ENCODE data around the gene EDN2.

Gene EDN2

GRCh38 chr1:41478118-41478748, 6.2 kb downstream of the EDN2 start:
- H3K27ac ChIP-seq (ENCODE audit: low read length), result no peak overlapping the region
- no peaks in the 10 kb centered on the region for H3K27me3 ChIP-seq (ENCODE audit: control insufficient read depth, insufficient read depth, low read length)
- no peaks in the 10 kb centered on the region for H3K36me3 ChIP-seq (ENCODE audit: control insufficient read depth, low read depth, low read length)
- H3K9me3 ChIP-seq (ENCODE audit: control insufficient read depth, low read depth, low read length), result no peaks in the 10 kb centered on the region
- H3K4me1 ChIP-seq (ENCODE audit: control insufficient read depth, low read depth, low read length), result no peaks in the 10 kb centered on the region
- no peak overlapping the region for H3K4me3 ChIP-seq (ENCODE audit: low read length)
- no peak overlapping the region for H3K9ac ChIP-seq (ENCODE audit: low read length)

- Histone ChIP-seq H3K9me3 (ENCODE audit: control insufficient read depth, low read depth, low read length) (no peaks in the 10 kb centered on the region), H3K4me3 (ENCODE audit: low read length) (no peak overlapping the region), H3K4me1 (ENCODE audit: control insufficient read depth, low read depth, low read length) (no peaks in the 10 kb centered on the region), H3K27ac (ENCODE audit: low read length) (no peak overlapping the region), H3K9ac (ENCODE audit: low read length) (no peak overlapping the region), H3K27me3 (ENCODE audit: control insufficient read depth, insufficient read depth, low read length) (no peaks in the 10 kb centered on the region), H3K36me3 (ENCODE audit: control insufficient read depth, low read depth, low read length) (no peaks in the 10 kb centered on the region)
Observed at GRCh38 chr1:41476807-41477361, 7.6 kb downstream of the EDN2 start.

GRCh38 chr1:41475859-41476567, 8.5 kb downstream of the EDN2 start:
- Histone ChIP-seq H3K4me3 (ENCODE audit: low read length) (no peak overlapping the region), H3K9me3 (ENCODE audit: control insufficient read depth, low read depth, low read length) (no peaks in the 10 kb centered on the region), H3K4me1 (ENCODE audit: control insufficient read depth, low read depth, low read length) (no peaks in the 10 kb centered on the region), H3K9ac (ENCODE audit: low read length) (no peak overlapping the region), H3K27me3 (ENCODE audit: control insufficient read depth, insufficient read depth, low read length) (no peaks in the 10 kb centered on the region), H3K36me3 (ENCODE audit: control insufficient read depth, low read depth, low read length) (no peaks in the 10 kb centered on the region), H3K27ac (ENCODE audit: low read length) (no peak overlapping the region)

GRCh38 chr1:41475346-41475745, 9.1 kb downstream of the EDN2 start:
- Histone ChIP-seq H3K4me1 (ENCODE audit: control insufficient read depth, low read depth, low read length) (no peaks in the 10 kb centered on the region), H3K9ac (ENCODE audit: low read length) (no peak overlapping the region), H3K36me3 (ENCODE audit: control insufficient read depth, low read depth, low read length) (no peaks in the 10 kb centered on the region), H3K27ac (ENCODE audit: low read length) (no peak overlapping the region), H3K9me3 (ENCODE audit: control insufficient read depth, low read depth, low read length) (no peaks in the 10 kb centered on the region), H3K4me3 (ENCODE audit: low read length) (no peak overlapping the region), H3K27me3 (ENCODE audit: control insufficient read depth, insufficient read depth, low read length) (no peaks in the 10 kb centered on the region)

- Histone ChIP-seq H3K27ac (ENCODE audit: low read length) (no peak overlapping the region), H3K9ac (ENCODE audit: low read length) (no peak overlapping the region), H3K36me3 (ENCODE audit: control insufficient read depth, low read depth, low read length) (no peaks in the 10 kb centered on the region), H3K4me3 (ENCODE audit: low read length) (no peak overlapping the region), H3K27me3 (ENCODE audit: control insufficient read depth, insufficient read depth, low read length) (no peaks in the 10 kb centered on the region), H3K4me1 (ENCODE audit: control insufficient read depth, low read depth, low read length) (no peaks in the 10 kb centered on the region), H3K9me3 (ENCODE audit: control insufficient read depth, low read depth, low read length) (no peaks in the 10 kb centered on the region)
Observed at GRCh38 chr1:41474490-41475271, 9.8 kb downstream of the EDN2 start.

- H3K4me3 ChIP-seq (ENCODE audit: low read length), result no peak overlapping the region
- H3K9ac ChIP-seq (ENCODE audit: low read length), result no peak overlapping the region
- no peaks in the 10 kb centered on the region for H3K36me3 ChIP-seq (ENCODE audit: control insufficient read depth, low read depth, low read length)
- no peaks in the 10 kb centered on the region for H3K9me3 ChIP-seq (ENCODE audit: control insufficient read depth, low read depth, low read length)
- H3K4me1 ChIP-seq (ENCODE audit: control insufficient read depth, low read depth, low read length), result no peaks in the 10 kb centered on the region
- H3K27ac ChIP-seq (ENCODE audit: low read length), result no peak overlapping the region
- no peaks in the 10 kb centered on the region for H3K27me3 ChIP-seq (ENCODE audit: control insufficient read depth, insufficient read depth, low read length)
Observed at GRCh38 chr1:41473738-41474362, 10.6 kb downstream of the EDN2 start.

- no peaks in the 10 kb centered on the region for H3K4me1 ChIP-seq (ENCODE audit: control insufficient read depth, low read depth, low read length)
- H3K27ac ChIP-seq (ENCODE audit: low read length), result no peak overlapping the region
- no peaks in the 10 kb centered on the region for H3K27me3 ChIP-seq (ENCODE audit: control insufficient read depth, insufficient read depth, low read length)
Observed at GRCh38 chr1:41471658-41472057, 12.8 kb downstream of the EDN2 start.

GRCh38 chr1:41469706-41470105, 14.8 kb downstream of the EDN2 start:
- Histone ChIP-seq H3K9ac (ENCODE audit: low read length) (no peak overlapping the region), H3K27me3 (ENCODE audit: control insufficient read depth, insufficient read depth, low read length) (no peaks in the 10 kb centered on the region), H3K9me3 (ENCODE audit: control insufficient read depth, low read depth, low read length) (no peaks in the 10 kb centered on the region), H3K4me3 (ENCODE audit: low read length) (no peak overlapping the region), H3K27ac (ENCODE audit: low read length) (no peak overlapping the region), H3K4me1 (ENCODE audit: control insufficient read depth, low read depth, low read length) (no peaks in the 10 kb centered on the region), H3K36me3 (ENCODE audit: control insufficient read depth, low read depth, low read length) (no peaks in the 10 kb centered on the region)

More at GRCh38 chr1:41471658-41472057, 12.8 kb downstream of the EDN2 start:
- no peak overlapping the region for H3K4me3 ChIP-seq (ENCODE audit: low read length)
- H3K9ac ChIP-seq (ENCODE audit: low read length), result no peak overlapping the region
- H3K36me3 ChIP-seq (ENCODE audit: control insufficient read depth, low read depth, low read length), result no peaks in the 10 kb centered on the region
- H3K9me3 ChIP-seq (ENCODE audit: control insufficient read depth, low read depth, low read length), result no peaks in the 10 kb centered on the region

GRCh38 chr1:41468122-41468762, 16.2 kb downstream of the EDN2 start:
- no peak overlapping the region for H3K4me3 ChIP-seq (ENCODE audit: low read length)
- H3K27me3 ChIP-seq (ENCODE audit: control insufficient read depth, insufficient read depth, low read length), result no peaks in the 10 kb centered on the region
- H3K9ac ChIP-seq (ENCODE audit: low read length), result no peak overlapping the region
- no peaks in the 10 kb centered on the region for H3K4me1 ChIP-seq (ENCODE audit: control insufficient read depth, low read depth, low read length)
- no peaks in the 10 kb centered on the region for H3K9me3 ChIP-seq (ENCODE audit: control insufficient read depth, low read depth, low read length)
- no peak overlapping the region for H3K27ac ChIP-seq (ENCODE audit: low read length)
- no peaks in the 10 kb centered on the region for H3K36me3 ChIP-seq (ENCODE audit: control insufficient read depth, low read depth, low read length)

- Histone ChIP-seq H3K4me1 (ENCODE audit: control insufficient read depth, low read depth, low read length) (no peaks in the 10 kb centered on the region), H3K36me3 (ENCODE audit: control insufficient read depth, low read depth, low read length) (no peaks in the 10 kb centered on the region), H3K27ac (ENCODE audit: low read length) (no peak overlapping the region), H3K27me3 (ENCODE audit: control insufficient read depth, insufficient read depth, low read length) (no peaks in the 10 kb centered on the region), H3K9me3 (ENCODE audit: control insufficient read depth, low read depth, low read length) (no peaks in the 10 kb centered on the region), H3K4me3 (ENCODE audit: low read length) (no peak overlapping the region), H3K9ac (ENCODE audit: low read length) (no peak overlapping the region)
Observed at GRCh38 chr1:41467673-41468072, 16.8 kb downstream of the EDN2 start.

- Histone ChIP-seq H3K27ac (ENCODE audit: low read length) (no peak overlapping the region), H3K4me1 (ENCODE audit: control insufficient read depth, low read depth, low read length) (no peaks in the 10 kb centered on the region), H3K36me3 (ENCODE audit: control insufficient read depth, low read depth, low read length) (no peaks in the 10 kb centered on the region), H3K27me3 (ENCODE audit: control insufficient read depth, insufficient read depth, low read length) (no peaks in the 10 kb centered on the region), H3K9ac (ENCODE audit: low read length) (no peak overlapping the region), H3K4me3 (ENCODE audit: low read length) (no peak overlapping the region), H3K9me3 (ENCODE audit: control insufficient read depth, low read depth, low read length) (no peaks in the 10 kb centered on the region)
Observed at GRCh38 chr1:41466146-41466545, 18.3 kb downstream of the EDN2 start.
